Stomach (tissue), 9 donors: ENCODE measurements around the gene CHTF18. TPM values are rescaled to one million over a fixed set of nuclear protein-coding genes. Genes with fewer than 3 reads are reported as not detected.
A peak's percentile ranks its signal among the peaks of the same experiment; 100 is the strongest.

Source experiments
- DNase-seq, 2 donors: peaks; one replicate each; pipeline versions ENCODE4 v3.0.0 to v3.0.0-alpha.2; 2013 to 2019
- H3K27ac ChIP-seq, 5 donors: fragments of 200-600 bp in 4 of 5; sonication (generic) in 4 of 5; one replicate each; pipeline ENCODE4 v1.5.1; 2013 to 2019; ENCODE audit warnings: mild to moderate bottlenecking in 1 of 5, moderate library complexity in 1 of 5
- H3K27me3 ChIP-seq, 3 donors: fragments of 200-600 bp; sonication (generic); one replicate each; pipeline ENCODE4 v1.5.1; 2017 to 2019; ENCODE audit warnings: mixed run types in 1 of 3
- H3K36me3 ChIP-seq, 4 donors: fragments of 200-600 bp; sonication (generic); 1 replicate in 3 of 4; 2 replicates in 1 of 4; pipeline ENCODE4 v1.5.1; 2016 to 2019
- H3K4me1 ChIP-seq, 4 donors: fragments of 200-600 bp; sonication (generic); one replicate each; pipeline ENCODE4 v1.5.1; 2016 to 2019
- H3K4me3 ChIP-seq, 4 donors: fragments of 200-600 bp; sonication (generic) in 3 of 4; one replicate each; pipeline ENCODE4 v1.5.1; 2016 to 2019; ENCODE audit warnings: mild to moderate bottlenecking in 1 of 4
- H3K9me3 ChIP-seq, 4 donors: fragments of 200-600 bp; sonication (generic); one replicate each; pipeline ENCODE4 v1.5.1; 2016 to 2019
- EP300 ChIP-seq: sonication (generic); formaldehyde crosslinking; IDR thresholded peaks from one replicate; pipeline ENCODE4 v1.6.1; 2017; ENCODE audit warnings: antibody characterized with exemption
- POLR2A ChIP-seq, 4 donors: fragments of 450-650 bp; IDR thresholded peaks; one replicate each; pipeline ENCODE4 v1.6.1; 2016; ENCODE audit warnings: antibody characterized with exemption in 4 of 4, control low read depth in 2 of 4, mild to moderate bottlenecking in 1 of 4, moderate library complexity in 1 of 4
- POLR2AphosphoS5 ChIP-seq, 3 donors: sonication (generic); formaldehyde crosslinking; IDR thresholded peaks; one replicate each; pipeline ENCODE4 v1.6.1; 2016; ENCODE audit warnings: antibody characterized with exemption in 3 of 3
- WGBS, 5 donors: extraction: QIAGEN DNeasy Blood & Tissue Kit in 3 of 5; methylation state at CpG; one replicate each; pipeline versions ENCODE4 v1.1.5 to v1.1.7; 2013 to 2018; 5-methylcytosine and 5-hydroxymethylcytosine counted together
- intact Hi-C: fragments of 100-400 bp; cut with DNase I; formaldehyde crosslinking; loops from one replicate; pipeline ENCODE4 v1.15.1; 2023; ENCODE audit warnings: low total_unique reads
- polyA plus RNA-seq, 3 donors: library from polyadenylated mRNA; stranded (reverse); fragments of 200-250 nt; gene quantifications; one replicate each; pipeline ENCODE4 v1.2.3, GENCODE V29; 2013
- total RNA-seq, 5 donors: library from RNA; depleted of rRNA; stranded (reverse); fragments of >200 nt; gene quantifications; one replicate each; pipeline versions ENCODE4 v1.1.0 to v1.2.3, GENCODE V29; 2014 to 2016
- TF ChIP-seq, protein P1 (sequence below), 7 experiments: fragments of 450-650 bp in 4 of 7; fragments of 200-600 bp in 3 of 7; sonication (generic) in 3 of 7; IDR thresholded peaks; one replicate each; pipeline ENCODE4 v1.5.1; 2016 to 2019; ENCODE audit warnings: antibody characterized with exemption in 7 of 7, control low read depth in 2 of 7, mild to moderate bottlenecking in 1 of 7
- donor health status: healthy with polysubstance abuse.
- donor health status: Bipolar disorder and iron deficiency.
- donor health status: healthy.

CHTF18 gene
- total and polyA plus RNA-seq, 8 donors = 2.9 to 143 (median 21.5) TPM

DNA sequence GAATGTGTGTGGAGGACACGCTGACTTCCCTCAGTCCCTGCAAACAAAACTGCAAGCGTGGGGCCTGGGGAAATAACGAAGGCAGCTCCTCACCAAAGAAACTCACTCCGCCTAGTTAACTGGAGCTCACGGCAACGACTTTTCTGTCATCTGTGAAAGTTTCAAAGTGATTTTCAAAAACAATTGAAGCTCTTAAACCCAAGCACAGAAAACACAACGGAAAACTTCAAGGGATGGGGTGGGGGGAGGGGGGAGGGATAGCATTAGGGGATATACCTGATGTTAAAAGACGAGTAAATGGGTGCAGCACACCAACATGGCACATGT, 15.3 kb downstream of the CHTF18 start:
- Histone ChIP-seq H3K9me3 (no peaks in the 10 kb centered on the region), H3K27ac (no peak overlapping the region), H3K27me3 (peaks cover 5 to 68% (median 47%) of the 10 kb centered on the region in 3 donors), H3K4me1 (peaks cover 8 to 36% (median 25%) of the 10 kb centered on the region in 4 donors), H3K4me3 (no peak overlapping the region), H3K36me3 (no peaks in the 10 kb centered on the region)
- 27 to 45% (median 35%) methylated on average over 8 of the region's 8 CpGs for WGBS, 5 donors
- intact Hi-C loops = no loop called here
- TF ChIP-seq, protein P1, sequence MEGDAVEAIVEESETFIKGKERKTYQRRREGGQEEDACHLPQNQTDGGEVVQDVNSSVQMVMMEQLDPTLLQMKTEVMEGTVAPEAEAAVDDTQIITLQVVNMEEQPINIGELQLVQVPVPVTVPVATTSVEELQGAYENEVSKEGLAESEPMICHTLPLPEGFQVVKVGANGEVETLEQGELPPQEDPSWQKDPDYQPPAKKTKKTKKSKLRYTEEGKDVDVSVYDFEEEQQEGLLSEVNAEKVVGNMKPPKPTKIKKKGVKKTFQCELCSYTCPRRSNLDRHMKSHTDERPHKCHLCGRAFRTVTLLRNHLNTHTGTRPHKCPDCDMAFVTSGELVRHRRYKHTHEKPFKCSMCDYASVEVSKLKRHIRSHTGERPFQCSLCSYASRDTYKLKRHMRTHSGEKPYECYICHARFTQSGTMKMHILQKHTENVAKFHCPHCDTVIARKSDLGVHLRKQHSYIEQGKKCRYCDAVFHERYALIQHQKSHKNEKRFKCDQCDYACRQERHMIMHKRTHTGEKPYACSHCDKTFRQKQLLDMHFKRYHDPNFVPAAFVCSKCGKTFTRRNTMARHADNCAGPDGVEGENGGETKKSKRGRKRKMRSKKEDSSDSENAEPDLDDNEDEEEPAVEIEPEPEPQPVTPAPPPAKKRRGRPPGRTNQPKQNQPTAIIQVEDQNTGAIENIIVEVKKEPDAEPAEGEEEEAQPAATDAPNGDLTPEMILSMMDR (IDR thresholded peaks at IDR 0.05) = no peak
- TF ChIP-seq POLR2AphosphoS5 (IDR thresholded peaks at IDR 0.05) = no peak
- DNase-seq = no peak

DNA sequence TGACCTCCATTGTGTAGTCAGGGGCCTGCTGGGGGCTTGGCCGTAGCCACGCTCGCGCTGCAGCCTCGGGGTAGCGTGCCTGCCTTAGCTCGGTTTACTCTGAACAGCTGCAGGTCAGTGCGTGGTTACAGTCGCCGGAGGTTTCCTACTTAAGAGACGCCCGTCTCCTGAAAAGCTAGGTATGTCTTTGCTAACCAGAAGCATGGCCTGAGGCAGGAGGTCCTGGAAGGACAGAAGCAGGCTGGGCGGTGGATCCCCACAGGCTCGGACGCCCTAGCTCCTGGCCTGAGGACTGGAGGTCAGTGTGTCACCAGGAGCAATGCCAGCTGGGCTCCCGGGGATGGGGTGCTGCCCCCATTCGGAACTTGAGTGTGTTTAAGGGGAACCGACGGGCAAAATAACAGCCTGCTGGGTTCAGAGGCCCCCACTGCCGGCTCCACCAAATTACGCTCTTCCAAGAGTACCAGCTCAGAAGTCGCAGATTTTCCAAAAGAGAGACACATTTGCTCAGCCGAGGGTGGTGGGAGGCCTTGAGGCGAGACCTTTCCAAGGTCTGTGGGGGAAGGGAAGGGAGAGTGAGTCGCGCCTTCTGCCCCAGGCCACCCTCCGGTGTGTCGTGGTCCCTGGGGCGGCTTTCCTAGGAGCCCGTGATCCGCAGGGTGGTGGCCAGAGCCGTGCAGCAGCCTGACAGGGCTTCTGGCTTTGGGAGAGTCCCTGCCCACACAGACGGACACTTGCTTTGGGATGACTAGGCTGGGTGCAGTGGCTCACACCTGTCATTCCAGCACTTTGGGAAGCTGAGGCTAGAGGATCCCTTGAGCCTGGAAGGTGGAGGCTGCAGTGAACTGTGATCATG, 16.0 kb downstream of the CHTF18 start:
- H3K4me1 ChIP-seq = peaks cover 8 to 39% (median 27%) of the 10 kb centered on the region in 4 donors
- intact Hi-C loops = no loop called here
- no peak overlapping the region for H3K4me3 ChIP-seq
- no peak for DNase-seq
- H3K9me3 ChIP-seq = no peaks in the 10 kb centered on the region
- TF ChIP-seq, protein P1 (IDR thresholded peaks at IDR 0.05) = no peak
- TF ChIP-seq EP300 = no peak
- no peak for TF ChIP-seq POLR2AphosphoS5 (IDR thresholded peaks at IDR 0.05)
- TF ChIP-seq POLR2A (IDR thresholded peaks at IDR 0.05) = no peak
- WGBS, 5 donors = 36 to 49% (median 40%) methylated on average over 25 to 33 of the region's 33 CpGs
- H3K27ac ChIP-seq = no peak overlapping the region
- H3K36me3 ChIP-seq = no peaks in the 10 kb centered on the region
- peaks cover 5 to 66% (median 42%) of the 10 kb centered on the region in 3 donors for H3K27me3 ChIP-seq

DNA sequence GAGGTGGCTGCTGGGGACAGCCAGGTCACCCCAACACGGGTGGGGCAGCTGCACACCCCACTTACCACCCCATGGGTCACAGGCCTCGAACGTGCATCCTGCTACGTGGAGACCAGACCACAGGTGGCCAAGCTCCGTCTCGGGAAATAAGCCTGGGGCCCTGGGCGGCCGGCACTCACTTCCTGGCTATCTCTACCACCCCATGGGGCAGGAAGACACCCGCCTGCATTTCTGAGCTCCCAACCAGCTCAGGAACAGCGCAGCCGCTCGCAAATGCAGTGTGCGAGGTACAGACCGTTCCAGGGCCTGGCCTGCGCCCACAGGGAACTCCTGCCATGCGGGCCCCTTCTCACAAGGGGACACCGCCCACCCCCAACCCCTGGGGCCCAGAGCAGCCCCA, 17.1 kb downstream of the CHTF18 start:
- H3K4me1 ChIP-seq = peaks cover 8 to 32% (median 25%) of the 10 kb centered on the region in 4 donors
- no peaks in the 10 kb centered on the region for H3K9me3 ChIP-seq
- intact Hi-C loops = no loop called here
- 72 to 79% (median 77%) methylated on average over 11 to 17 of the region's 17 CpGs for WGBS, 5 donors
- DNase-seq = no peak
- H3K27me3 ChIP-seq = peaks cover 0 to 66% (median 31%) of the 10 kb centered on the region in 3 donors
- no peak overlapping the region for H3K4me3 ChIP-seq
- H3K36me3 ChIP-seq = no peaks in the 10 kb centered on the region
- TF ChIP-seq POLR2A (IDR thresholded peaks at IDR 0.05) (no peak), EP300 (no peak), POLR2AphosphoS5 (IDR thresholded peaks at IDR 0.05) (no peak)
- TF ChIP-seq, protein P1 (IDR thresholded peaks at IDR 0.05) = no peak
- H3K27ac ChIP-seq = no peak overlapping the region

DNA sequence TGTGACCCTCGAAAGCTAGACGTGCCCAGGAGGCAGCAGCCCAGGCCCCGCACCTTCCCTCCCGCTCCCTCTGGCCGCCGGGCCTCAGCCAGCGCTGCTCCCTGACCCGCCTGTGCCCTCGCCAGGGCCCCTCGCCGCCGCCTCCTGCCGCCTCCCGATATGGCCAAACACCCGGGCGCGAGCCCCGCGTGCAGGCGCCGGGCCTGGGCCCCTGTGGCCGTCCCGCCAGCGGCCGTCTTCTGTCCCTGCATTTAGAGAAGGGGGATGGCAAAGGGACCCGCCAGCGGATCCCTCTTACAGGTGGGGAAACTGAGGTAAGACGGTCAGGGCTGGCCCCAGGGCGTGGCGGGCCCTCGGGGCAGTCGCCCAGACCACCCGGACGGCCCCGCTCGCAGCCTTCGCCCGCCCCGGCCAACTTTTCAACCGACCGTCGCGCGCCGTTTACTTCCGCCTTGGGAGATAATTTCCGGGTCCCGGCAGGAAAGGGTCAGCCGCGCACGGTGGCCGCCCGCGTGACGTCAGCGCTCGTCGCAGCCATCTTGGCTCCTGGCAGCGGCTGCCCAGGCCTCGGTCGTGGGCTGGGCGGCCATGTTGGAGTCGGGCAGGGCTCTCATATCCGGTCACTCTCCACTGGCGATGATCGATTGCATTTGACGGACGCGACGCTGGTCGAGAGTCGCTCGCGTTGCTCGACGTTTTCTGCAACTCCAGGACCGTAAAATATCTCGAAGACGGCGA, 19.1 kb downstream of the CHTF18 start:
- intact Hi-C loops = no loop called here
- WGBS, 5 donors = 0 to 38% (median 9%) methylated on average over 47 to 80 of the region's 80 CpGs

More for the DNA sequence above, 19.1 kb downstream of the CHTF18 start:
- H3K27ac ChIP-seq = peak overlapping the region; percentile 90 to 97 (median 95)
- H3K27me3 ChIP-seq = peaks cover 0 to 66% (median 21%) of the 10 kb centered on the region in 3 donors
- peak; percentile 95 to 98 for DNase-seq
- peaks cover 0 to 10% (median 8%) of the 10 kb centered on the region in 4 donors for H3K9me3 ChIP-seq
- peak overlapping the region; percentile 50 to 91 (median 80) for H3K4me3 ChIP-seq
- peaks cover 8 to 30% (median 25%) of the 10 kb centered on the region in 4 donors for H3K4me1 ChIP-seq
- TF ChIP-seq POLR2AphosphoS5 (IDR thresholded peaks at IDR 0.05) (peak; percentile 77 to 88 (median 88)), POLR2A (IDR thresholded peaks at IDR 0.05) (peak in 1 of 4 donors; percentile 17), EP300 (no peak)
- H3K36me3 ChIP-seq = no peaks in the 10 kb centered on the region
